ENCODE results near the gene ARL17A. TPM values are rescaled to one million over a fixed set of nuclear protein-coding genes. Genes with fewer than 3 reads are reported as not detected.
"Not testable (repeated sequence)": the region's sequence is repeated elsewhere in the genome, so short reads cannot be mapped to it uniquely, and the experiment has no call there.

ARL17A gene
- total RNA-seq, 2 experiments from 2014 or later, result 30.3 to 31.2 TPM

- H3K9me3 Mint-ChIP-seq (ENCODE audit: insufficient read depth); H3K4me1 Mint-ChIP-seq (ENCODE audit: low read depth); H3K27ac Mint-ChIP-seq; H3K4me3 Mint-ChIP-seq; H3K36me3 Mint-ChIP-seq (ENCODE audit: low read depth); POLR2A ChIA-PET; CTCF ChIA-PET; H3K27me3 Mint-ChIP-seq (ENCODE audit: low read depth); DNase-seq: not testable (repeated sequence)
- peak; percentile 50 for ATAC-seq
These were observed 11.8 kb upstream of the ARL17A start for GRCh38 chr17:46591332-46591731.

- CTCF ChIA-PET; H3K4me1 Mint-ChIP-seq (ENCODE audit: low read depth); DNase-seq; POLR2A ChIA-PET; H3K9me3 Mint-ChIP-seq (ENCODE audit: insufficient read depth); H3K27ac Mint-ChIP-seq; H3K36me3 Mint-ChIP-seq (ENCODE audit: low read depth); H3K27me3 Mint-ChIP-seq (ENCODE audit: low read depth); H3K4me3 Mint-ChIP-seq: not testable (repeated sequence)
- peak; percentile 93 for ATAC-seq
These were observed 11.0 kb upstream of the ARL17A start, which contains the start of gene NSF for GRCh38 chr17:46590157-46591146. Gene NSF, plus strand, starts transcription at chr17:46590669. Its CDS starts 107 bp downstream, at chr17:46590776.

- H3K27me3 Mint-ChIP-seq (ENCODE audit: low read depth); DNase-seq; H3K27ac Mint-ChIP-seq; H3K4me1 Mint-ChIP-seq (ENCODE audit: low read depth); H3K4me3 Mint-ChIP-seq; H3K9me3 Mint-ChIP-seq (ENCODE audit: insufficient read depth); POLR2A ChIA-PET; CTCF ChIA-PET; ATAC-seq; H3K36me3 Mint-ChIP-seq (ENCODE audit: low read depth): not testable (repeated sequence)
These were observed 6.0 kb upstream of the ARL17A start for GRCh38 chr17:46585444-46585843.

GRCh38 chr17:46580082-46580481 lies 591 bp upstream of the ARL17A start:
- H3K36me3 Mint-ChIP-seq (ENCODE audit: low read depth); H3K27me3 Mint-ChIP-seq (ENCODE audit: low read depth); ATAC-seq; CTCF ChIA-PET; H3K9me3 Mint-ChIP-seq (ENCODE audit: insufficient read depth); H3K27ac Mint-ChIP-seq; H3K4me1 Mint-ChIP-seq (ENCODE audit: low read depth); POLR2A ChIA-PET: not testable (repeated sequence)
- H3K4me3 Mint-ChIP-seq, result peak overlapping the region; percentile 31
- DNase-seq, result peak; percentile 5

- not testable (repeated sequence) for DNase-seq; H3K36me3 Mint-ChIP-seq (ENCODE audit: low read depth)
These were observed 7.7 kb downstream of the ARL17A start for GRCh38 chr17:46571796-46572195.

GRCh38 chr17:46566980-46567379 lies 12.5 kb downstream of the ARL17A start:
- DNase-seq; CTCF ChIA-PET; ATAC-seq; H3K9me3 Mint-ChIP-seq (ENCODE audit: insufficient read depth); POLR2A ChIA-PET; H3K27ac Mint-ChIP-seq; H3K36me3 Mint-ChIP-seq (ENCODE audit: low read depth); H3K4me1 Mint-ChIP-seq (ENCODE audit: low read depth); H3K27me3 Mint-ChIP-seq (ENCODE audit: low read depth); H3K4me3 Mint-ChIP-seq: not testable (repeated sequence)

More at GRCh38 chr17:46571796-46572195, 7.7 kb downstream of the ARL17A start:
- H3K4me1 Mint-ChIP-seq (ENCODE audit: low read depth); ATAC-seq; H3K27me3 Mint-ChIP-seq (ENCODE audit: low read depth); H3K9me3 Mint-ChIP-seq (ENCODE audit: insufficient read depth); CTCF ChIA-PET; POLR2A ChIA-PET; H3K27ac Mint-ChIP-seq; H3K4me3 Mint-ChIP-seq: not testable (repeated sequence)

GRCh38 chr17:46566284-46566683 lies 13.2 kb downstream of the ARL17A start:
- H3K4me3 Mint-ChIP-seq; POLR2A ChIA-PET; H3K4me1 Mint-ChIP-seq (ENCODE audit: low read depth); CTCF ChIA-PET; H3K27ac Mint-ChIP-seq; H3K27me3 Mint-ChIP-seq (ENCODE audit: low read depth); H3K9me3 Mint-ChIP-seq (ENCODE audit: insufficient read depth); DNase-seq; H3K36me3 Mint-ChIP-seq (ENCODE audit: low read depth): not testable (repeated sequence)
- ATAC-seq, result peak; percentile 51

GRCh38 chr17:46560048-46560447 lies 19.4 kb downstream of the ARL17A start:
- ATAC-seq; H3K27me3 Mint-ChIP-seq (ENCODE audit: low read depth); H3K9me3 Mint-ChIP-seq (ENCODE audit: insufficient read depth); H3K36me3 Mint-ChIP-seq (ENCODE audit: low read depth); H3K27ac Mint-ChIP-seq; POLR2A ChIA-PET; CTCF ChIA-PET; H3K4me3 Mint-ChIP-seq; H3K4me1 Mint-ChIP-seq (ENCODE audit: low read depth); DNase-seq: not testable (repeated sequence)

- H3K4me1 Mint-ChIP-seq (ENCODE audit: low read depth); ATAC-seq; H3K27ac Mint-ChIP-seq; POLR2A ChIA-PET; DNase-seq; H3K36me3 Mint-ChIP-seq (ENCODE audit: low read depth); H3K9me3 Mint-ChIP-seq (ENCODE audit: insufficient read depth); H3K4me3 Mint-ChIP-seq; CTCF ChIA-PET; H3K27me3 Mint-ChIP-seq (ENCODE audit: low read depth): not testable (repeated sequence)
These were observed 20.3 kb downstream of the ARL17A start for GRCh38 chr17:46559155-46559554.

- POLR2A ChIA-PET; H3K4me1 Mint-ChIP-seq (ENCODE audit: low read depth); H3K36me3 Mint-ChIP-seq (ENCODE audit: low read depth): not testable (repeated sequence)
These were observed 30.9 kb downstream of the ARL17A start for GRCh38 chr17:46548607-46549006.

GRCh38 chr17:46534716-46535115 lies 44.8 kb downstream of the ARL17A start:
- CTCF ChIA-PET; ATAC-seq; POLR2A ChIA-PET; DNase-seq; H3K9me3 Mint-ChIP-seq (ENCODE audit: insufficient read depth); H3K27me3 Mint-ChIP-seq (ENCODE audit: low read depth); H3K36me3 Mint-ChIP-seq (ENCODE audit: low read depth); H3K4me1 Mint-ChIP-seq (ENCODE audit: low read depth); H3K27ac Mint-ChIP-seq; H3K4me3 Mint-ChIP-seq: not testable (repeated sequence)

More at GRCh38 chr17:46548607-46549006, 30.9 kb downstream of the ARL17A start:
- H3K27ac Mint-ChIP-seq; H3K4me3 Mint-ChIP-seq; ATAC-seq; H3K9me3 Mint-ChIP-seq (ENCODE audit: insufficient read depth); DNase-seq; CTCF ChIA-PET; H3K27me3 Mint-ChIP-seq (ENCODE audit: low read depth): not testable (repeated sequence)

- ATAC-seq; CTCF ChIA-PET; H3K9me3 Mint-ChIP-seq (ENCODE audit: insufficient read depth); POLR2A ChIA-PET; H3K36me3 Mint-ChIP-seq (ENCODE audit: low read depth); H3K4me3 Mint-ChIP-seq; H3K27me3 Mint-ChIP-seq (ENCODE audit: low read depth); H3K27ac Mint-ChIP-seq; H3K4me1 Mint-ChIP-seq (ENCODE audit: low read depth); DNase-seq: not testable (repeated sequence)
These were observed 67.3 kb downstream of the ARL17A start, which contains the start of gene LRRC37A2 for GRCh38 chr17:46512168-46512567. Gene LRRC37A2, plus strand, starts transcription at chr17:46512468. Its CDS starts 245 bp downstream, at chr17:46512713.

Data from activated CD8-positive, alpha-beta T cell treated with anti-CD3 and anti-CD28 coated beads, Interleukin-2, amount 10 ng/mL, durations not matched to agents 7 days and 5 days (primary cell).